Superior temporal gyrus (tissue), 1 donor: Measurements from ENCODE around the gene ANXA2.
"Not testable (repeated sequence)": the region's sequence is repeated elsewhere in the genome, so short reads cannot be mapped to it uniquely, and the experiment has no call there.

Source experiments
- DNase-seq: peaks from one replicate; pipeline ENCODE4 v3.0.0-alpha.2; 2016; ENCODE audit errors: extremely low spot score

Gene ANXA2

DNA sequence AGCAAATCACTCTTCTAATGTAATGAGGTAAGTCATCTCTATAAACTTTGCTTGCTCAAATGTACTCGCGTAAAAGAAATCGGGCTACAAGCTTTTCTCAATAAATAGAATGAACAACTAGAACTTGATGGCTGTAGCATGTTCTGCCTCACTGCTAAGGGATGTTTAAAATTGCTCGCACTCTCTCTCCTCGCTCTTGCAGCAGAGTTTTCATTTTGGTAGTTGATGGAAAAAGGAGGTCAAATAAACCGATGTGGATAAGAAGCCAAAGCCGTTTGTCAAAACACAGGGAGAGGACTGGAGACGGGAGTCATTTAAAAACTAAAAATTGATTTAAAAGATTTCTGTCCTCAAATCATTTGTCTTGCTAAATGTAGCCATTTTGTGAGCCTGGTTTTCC is 53.3 kb downstream of the ANXA2 start:
- DNase-seq = no peak

DNA sequence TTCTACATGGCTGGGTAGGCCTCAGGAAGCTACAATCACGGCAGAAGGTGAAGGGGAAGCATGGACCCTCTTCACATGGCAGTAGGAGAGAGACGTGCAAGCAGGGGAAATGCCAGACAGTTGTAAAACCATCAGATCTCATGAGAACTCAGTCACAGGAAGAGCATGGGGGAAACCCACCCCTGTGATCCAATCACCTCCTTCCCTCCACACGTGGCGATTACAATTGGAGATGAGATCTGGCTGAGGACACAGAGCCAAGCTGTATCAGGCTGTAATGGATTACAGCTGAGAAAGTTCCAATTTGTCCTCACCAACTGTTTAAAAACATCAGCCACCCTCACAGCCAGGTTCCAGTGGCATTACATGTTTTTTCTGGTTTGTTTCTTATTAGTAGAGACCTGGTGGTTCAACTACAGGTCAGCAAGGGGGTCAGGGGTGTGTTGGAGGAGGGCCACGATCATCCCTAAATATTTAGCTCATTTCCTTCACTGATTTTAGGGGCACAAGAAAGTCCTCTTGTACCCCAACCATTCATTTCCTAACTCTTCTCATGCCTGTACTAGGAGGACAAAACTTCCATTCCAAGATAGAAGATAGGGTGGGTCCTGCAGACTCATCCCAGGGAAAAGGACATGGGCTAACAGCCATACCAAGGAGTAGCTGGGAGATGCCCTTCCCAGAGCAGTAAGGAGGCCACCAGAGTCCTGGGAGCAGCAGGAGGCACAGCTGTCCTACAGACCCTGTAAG is 54.4 kb downstream of the ANXA2 start:
- no peak for DNase-seq

DNA sequence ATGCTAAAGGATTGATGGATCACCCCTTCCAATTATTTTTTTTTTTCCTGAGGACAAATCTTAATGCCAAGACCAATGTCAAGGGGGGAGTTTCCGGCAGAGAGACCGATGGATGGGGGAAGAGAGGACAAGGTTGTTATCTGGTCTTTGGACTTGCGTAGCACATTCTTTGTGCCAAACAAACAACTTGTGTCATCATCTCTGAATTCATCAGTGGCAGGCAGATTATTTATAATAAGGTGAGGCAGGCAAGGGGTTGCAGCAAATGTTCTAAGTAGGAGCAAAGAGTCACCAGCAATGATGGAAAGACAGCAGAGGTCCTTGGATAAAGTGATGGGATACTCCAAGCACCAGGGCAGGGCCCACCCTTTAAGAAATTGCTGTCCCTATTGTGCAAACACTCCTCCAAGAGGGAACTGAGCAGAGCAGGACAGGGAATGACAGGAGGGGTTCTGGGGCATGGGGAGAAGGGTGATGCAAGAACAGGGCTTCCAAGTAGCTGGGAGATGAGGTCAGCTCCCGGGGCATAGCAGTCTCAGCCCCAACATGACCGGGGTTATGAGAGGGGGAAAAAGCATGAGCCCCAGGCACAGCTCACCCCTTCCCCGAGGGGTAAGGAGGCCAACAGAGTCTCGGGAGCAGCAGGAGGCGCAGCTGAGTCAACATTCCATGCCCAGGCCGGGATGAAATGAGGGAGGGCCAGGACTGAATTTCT is 57.4 kb downstream of the ANXA2 start:
- DNase-seq = no peak

DNA sequence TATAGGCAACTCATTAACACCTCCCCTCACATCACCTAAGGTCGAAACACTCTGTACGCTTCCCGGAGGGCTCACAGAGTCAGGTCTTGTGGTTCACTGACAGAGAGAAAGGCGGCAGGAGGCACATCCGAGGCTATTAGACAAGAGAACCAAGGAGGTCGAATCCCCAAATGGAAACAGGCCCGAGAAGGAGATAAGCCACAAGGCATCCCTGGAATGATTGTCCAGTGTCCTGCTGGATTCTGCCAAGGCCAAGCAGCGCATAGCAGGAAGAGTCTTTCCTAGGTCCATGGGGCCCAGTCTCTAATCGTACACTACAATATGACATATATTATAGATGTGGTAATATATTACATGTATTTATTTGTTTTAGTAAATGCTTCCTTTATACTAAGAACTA is 58.5 kb downstream of the ANXA2 start:
- no peak for DNase-seq

DNA sequence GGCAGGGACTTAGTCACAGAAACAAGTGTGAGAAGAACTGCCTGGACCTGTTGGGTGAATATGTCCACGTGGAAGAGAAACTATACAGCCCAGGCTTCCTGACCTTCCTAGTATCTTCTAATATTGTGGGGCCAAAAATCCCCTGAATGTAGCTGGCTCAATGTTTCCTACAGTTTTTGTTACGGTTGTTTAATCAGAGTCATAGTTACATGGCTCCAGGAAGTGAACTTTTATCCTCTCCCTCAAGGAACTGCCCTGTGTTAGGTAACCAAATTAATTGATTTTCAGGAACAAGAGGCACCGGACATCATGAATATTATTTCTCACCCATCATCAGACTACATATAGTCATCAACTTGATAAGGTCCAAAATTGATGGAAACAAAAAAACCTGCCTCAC is 59.0 kb downstream of the ANXA2 start:
- DNase-seq = no peak

GRCh38 chr15:60337076-60337475 is 60.7 kb downstream of the ANXA2 start:
- DNase-seq = no peak

DNA sequence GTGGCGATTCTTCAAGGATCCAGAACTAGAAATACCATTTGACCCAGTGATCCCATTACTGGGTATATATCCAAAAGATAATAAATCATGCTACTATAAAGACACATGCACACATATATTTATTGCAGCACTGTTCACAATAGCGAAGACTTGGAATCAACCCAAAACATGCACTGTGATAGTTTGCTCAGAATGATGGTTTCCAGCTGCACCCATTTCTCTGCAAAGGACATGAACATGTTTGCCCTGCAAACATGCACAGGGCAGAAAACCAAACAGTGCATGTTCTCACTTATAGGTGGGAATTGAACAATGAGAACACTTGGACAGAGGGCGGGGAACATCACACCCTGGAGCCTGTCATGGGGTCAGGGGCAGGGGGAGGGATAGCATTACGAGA is 62.5 kb downstream of the ANXA2 start:
- DNase-seq = not testable (repeated sequence)

DNA sequence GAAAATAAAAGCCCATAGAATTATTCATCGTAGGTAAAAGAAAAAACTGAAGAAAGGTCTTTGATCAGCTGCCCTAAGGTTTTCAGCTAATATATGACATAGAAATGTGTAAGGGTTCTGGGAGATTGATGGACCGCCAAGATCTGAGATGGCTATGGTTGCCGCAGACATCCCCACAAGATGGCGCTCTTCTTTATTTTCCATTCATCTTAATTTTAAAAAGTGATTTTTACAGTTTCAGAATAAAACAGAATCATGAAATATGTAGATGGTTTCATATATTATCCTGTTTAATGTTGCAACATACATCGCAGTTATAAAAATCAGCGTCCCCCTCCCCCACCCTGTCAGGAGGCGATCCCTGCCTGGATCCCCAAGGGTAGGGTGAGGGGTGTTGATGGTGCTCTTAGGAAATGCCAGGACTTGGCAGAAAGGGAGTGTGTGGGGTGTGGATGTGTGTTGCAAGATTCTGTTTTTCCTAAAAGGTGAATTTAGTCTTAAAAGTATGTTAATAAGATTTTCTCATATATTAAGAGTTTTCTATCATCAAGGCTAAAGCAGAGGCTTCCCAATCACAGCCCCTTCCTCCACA is 68.8 kb downstream of the ANXA2 start:
- no peak for DNase-seq

GRCh38 chr15:60326824-60327654 is 70.7 kb downstream of the ANXA2 start:
- DNase-seq = peak; percentile 85

DNA sequence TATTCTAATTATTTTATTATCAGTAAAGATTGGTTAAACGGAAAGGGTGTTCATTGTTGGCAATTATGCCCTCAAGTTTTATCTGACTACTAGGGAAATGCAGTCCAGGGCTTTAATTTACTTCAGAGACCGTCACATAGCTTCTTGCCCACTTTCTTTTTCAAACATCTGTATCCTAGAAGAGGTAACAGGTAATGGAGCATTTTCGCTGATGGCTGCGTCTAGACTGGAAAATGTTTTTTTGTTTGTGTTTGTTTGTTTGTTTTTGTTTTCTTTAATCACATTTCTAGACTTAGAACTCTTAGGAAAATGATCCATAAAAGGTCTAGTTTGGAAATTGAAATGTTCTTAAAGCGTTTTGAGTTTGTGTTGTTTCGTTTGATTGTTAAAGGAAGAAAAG is 71.4 kb downstream of the ANXA2 start:
- no peak for DNase-seq

GRCh38 chr15:60325905-60326304 is 71.9 kb downstream of the ANXA2 start:
- no peak for DNase-seq

DNA sequence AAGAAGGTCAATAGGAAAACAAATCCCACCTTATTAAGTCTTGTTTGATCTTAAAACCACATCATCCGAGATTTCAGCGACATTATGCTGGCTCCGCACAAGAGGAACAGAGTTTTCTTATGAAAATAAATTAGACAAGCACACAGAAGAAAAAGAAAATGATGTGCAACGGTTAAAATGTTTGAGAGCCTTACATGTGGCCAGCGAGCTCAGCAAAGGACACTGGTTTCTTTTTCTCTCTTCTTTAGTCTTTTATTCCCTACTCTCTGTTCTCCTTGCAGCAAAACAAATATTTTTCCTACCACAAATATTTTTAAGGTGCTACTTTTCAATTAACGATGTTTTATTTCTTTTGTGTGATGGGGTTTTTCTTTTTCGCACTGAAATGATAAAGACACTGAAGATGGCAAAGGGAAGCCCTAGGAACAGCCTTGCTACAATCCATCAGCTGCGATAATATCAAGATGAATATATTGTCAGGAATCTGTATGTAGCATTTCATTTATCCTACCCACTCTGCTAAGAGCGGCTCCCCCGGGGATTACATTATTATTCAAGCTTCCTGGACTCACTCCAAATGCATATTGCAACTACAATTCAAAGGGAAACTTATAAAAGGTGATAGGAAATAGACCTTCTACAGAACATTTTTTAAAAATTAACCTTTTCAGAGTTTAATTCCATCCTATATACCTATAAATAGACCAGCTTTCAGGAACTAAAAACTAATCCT is 72.9 kb downstream of the ANXA2 start:
- DNase-seq = no peak

DNA sequence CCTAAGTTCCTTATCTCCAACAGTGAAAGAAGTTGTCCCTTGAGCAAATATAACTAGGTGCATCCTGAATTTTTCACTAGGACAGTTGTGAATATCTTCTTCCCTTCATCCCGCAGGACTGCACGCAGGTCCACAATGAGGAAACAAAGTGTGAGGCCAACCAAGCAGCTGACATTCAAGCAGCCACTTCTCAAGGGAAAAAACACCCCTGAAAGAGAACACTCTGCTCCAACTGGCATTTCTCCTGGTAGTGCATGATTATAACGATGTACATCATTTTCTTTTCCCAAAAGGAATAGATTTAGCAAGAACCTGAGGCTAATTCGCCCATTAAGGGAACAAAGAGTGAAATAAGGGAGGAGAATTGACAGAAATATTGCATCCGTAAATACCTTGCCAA is 74.5 kb downstream of the ANXA2 start:
- DNase-seq = no peak

DNA sequence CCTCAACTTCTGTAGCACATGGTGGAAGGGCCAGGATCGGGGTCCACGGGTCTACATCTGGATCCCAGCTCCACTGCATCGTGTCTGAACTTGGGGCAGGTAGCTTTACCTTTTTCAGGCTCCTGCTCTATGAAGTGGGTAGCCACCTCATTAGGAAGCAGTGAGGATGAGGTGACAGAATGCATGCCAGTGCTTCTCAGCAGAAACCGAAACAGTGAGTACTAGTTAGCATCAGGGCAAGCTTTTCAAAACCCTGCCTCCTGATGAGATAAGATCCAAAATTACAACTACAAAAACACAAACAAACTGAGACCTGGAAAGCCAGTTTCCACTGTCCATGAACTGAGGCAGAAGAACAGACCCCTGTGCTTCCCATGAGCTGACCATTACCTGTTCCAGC is 77.4 kb downstream of the ANXA2 start:
- DNase-seq = no peak

- no peak for DNase-seq
Measured at GRCh38 chr15:60318216-60318867, 79.4 kb downstream of the ANXA2 start.

DNA sequence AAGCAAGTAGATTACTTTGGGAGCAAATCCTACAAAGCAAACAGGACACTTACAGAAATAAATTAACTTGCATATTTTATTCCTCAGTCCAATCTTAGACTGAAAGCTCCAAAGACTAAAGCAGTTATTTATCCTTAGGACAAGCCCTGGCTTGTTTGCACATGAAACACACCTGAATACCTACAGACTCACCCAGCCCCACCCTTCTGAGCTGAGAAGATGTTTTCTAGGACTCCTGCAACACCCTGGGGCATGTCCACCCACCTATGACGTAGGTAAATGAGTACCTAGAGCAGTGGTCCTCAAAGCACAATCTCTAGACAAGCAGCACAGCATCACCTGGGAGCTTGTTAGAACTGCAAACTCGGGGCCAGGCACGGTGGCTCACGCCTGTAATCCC is 80.8 kb downstream of the ANXA2 start:
- DNase-seq = no peak

GRCh38 chr15:60315878-60316277 is 81.9 kb downstream of the ANXA2 start:
- no peak for DNase-seq

DNA sequence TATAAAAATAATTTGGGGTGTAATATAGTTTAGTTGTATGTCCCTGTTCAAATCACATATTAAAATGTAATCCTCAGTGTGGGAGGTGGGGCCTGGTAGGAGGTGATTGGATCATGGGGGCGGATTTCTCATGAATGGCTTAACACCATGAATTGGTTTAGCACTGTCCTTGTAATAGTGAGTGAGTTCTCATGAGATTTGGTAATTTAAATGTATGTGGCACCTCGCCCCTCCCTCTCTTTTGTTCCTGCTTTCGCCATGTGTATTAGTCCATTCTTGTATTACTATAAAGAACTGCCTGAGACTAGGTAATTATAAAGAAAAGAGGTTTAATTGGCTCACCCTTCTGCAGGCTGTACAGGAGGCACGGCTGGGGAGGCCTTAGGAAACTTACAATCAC is 83.9 kb downstream of the ANXA2 start:
- DNase-seq = no peak

- DNase-seq = no peak
Measured at GRCh38 chr15:60307034-60307433, 90.8 kb downstream of the ANXA2 start.

DNA sequence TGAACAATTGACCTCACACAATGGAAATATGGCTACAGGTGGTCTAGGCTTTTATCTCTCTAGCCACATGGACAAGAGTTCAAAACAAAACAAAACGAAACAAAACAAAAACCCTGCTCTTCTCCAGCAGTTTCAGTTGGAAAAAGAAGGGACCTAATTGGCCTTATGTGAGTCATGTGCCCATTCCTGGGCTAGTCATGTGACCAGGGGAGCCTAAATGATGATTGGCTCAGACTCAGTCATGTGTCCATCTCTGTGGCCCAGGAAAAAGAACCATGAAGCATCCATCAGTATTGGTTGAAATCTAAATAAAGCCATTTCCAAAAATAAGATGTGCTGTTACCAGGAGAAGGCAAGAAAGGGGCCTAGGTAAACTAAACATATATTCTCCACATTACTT is 96.8 kb downstream of the ANXA2 start:
- DNase-seq = no peak

DNA sequence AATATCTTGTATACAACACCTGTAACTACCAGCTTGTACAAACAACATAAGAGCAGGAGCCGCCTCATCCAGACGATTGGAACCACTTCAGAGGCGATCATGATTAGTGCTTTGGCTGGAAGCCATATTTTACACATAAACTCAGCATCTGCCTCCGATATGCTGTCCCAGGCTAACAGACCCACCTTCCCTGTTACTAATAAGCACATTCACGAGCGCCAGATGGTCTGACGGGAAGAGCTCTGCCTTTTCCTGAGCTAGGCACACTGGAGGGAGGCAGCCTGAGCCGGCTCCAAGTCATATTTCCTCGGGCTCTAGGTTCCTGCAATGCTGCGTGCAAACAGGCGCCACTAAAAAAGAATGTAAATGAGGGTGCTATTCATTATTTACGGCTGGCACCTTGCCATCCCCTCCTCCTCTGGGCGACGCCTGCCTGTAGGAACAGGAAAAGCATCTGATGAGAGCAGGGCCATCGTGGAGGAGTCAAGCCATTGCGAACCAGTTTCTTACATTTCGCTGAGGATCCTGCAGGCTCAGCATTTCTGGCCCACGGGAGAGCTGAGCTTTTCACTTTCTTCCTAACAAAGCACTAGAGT is 98.2 kb downstream of the ANXA2 start:
- peak; percentile 21 for DNase-seq
